RWPE2 (cell line): ENCODE data around the gene PPM1D.
"Not testable (repeated sequence)": the region's sequence is repeated elsewhere in the genome, so short reads cannot be mapped to it uniquely, and the experiment has no call there.

Source experiments
- ATAC-seq: fragments of 200-7000 bp; cut with Tn5 transposase; 3 replicates; pipeline ENCODE4 v1.9.1; 2021; ENCODE audit warnings: low read depth
- DNase-seq: peaks from one replicate; pipeline ENCODE4 v3.0.0-alpha.2; 2020; ENCODE audit warnings: low spot score
- H3K27ac ChIP-seq: fragments of 450-650 bp; 2 replicates; pipeline ENCODE4 v1.5.1; 2017; ENCODE audit warnings: mild to moderate bottlenecking; ENCODE audit not compliant: poor library complexity, severe bottlenecking
- H3K27me3 ChIP-seq: fragments of 250-450 bp; sonication (Bioruptor Pico); 2 replicates; pipeline ENCODE4 v1.5.1; 2021; ENCODE audit warnings: mild to moderate bottlenecking, moderate library complexity; ENCODE audit not compliant: insufficient read depth, poor library complexity, severe bottlenecking
- H3K36me3 ChIP-seq: fragments of 250-450 bp; sonication (Bioruptor Pico); 2 replicates; pipeline ENCODE4 v1.5.1; 2020; ENCODE audit warnings: low read depth, mild to moderate bottlenecking, moderate library complexity
- H3K4me1 ChIP-seq: fragments of 250-450 bp; sonication (Bioruptor Pico); 2 replicates; pipeline ENCODE4 v1.5.1; 2021; ENCODE audit warnings: mild to moderate bottlenecking, moderate library complexity; ENCODE audit not compliant: insufficient read depth, poor library complexity, severe bottlenecking
- H3K4me3 ChIP-seq: fragments of 250-450 bp; sonication (Bioruptor Pico); 2 replicates; pipeline ENCODE4 v1.5.1; 2021; ENCODE audit warnings: mild to moderate bottlenecking, moderate library complexity; ENCODE audit not compliant: severe bottlenecking
- H3K9me3 ChIP-seq: fragments of 250-450 bp; sonication (Bioruptor Pico); 2 replicates; pipeline ENCODE4 v1.5.1; 2021; ENCODE audit warnings: mild to moderate bottlenecking, moderate library complexity; ENCODE audit not compliant: severe bottlenecking
- TF ChIP-seq, protein P1 (sequence below): fragments of 450-650 bp; IDR thresholded peaks from one replicate; pipeline ENCODE4 v1.5.1; 2017; ENCODE audit warnings: mild to moderate bottlenecking, moderate library complexity; ENCODE audit not compliant: poor library complexity, severe bottlenecking

The PPM1D gene

DNA sequence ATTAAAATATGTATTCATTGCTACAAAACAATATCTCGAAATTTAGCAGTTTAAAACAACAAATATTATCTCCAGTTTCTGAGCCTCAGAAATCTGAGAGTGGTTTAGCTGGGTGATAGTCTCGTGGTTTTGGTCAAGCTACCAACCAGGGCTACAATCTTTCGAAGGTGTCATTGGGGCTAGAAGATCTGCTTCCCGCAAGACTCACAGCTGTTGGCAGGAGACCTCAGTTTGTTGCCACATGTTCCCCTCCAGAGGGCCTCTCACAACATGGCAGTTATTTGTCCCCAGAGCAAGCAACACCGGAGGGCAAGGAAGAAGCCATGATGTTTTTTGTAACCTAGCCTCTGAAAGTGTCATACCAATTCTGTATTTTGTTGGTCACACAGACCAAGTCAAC, 65.6 kb downstream of the PPM1D start:
- Histone ChIP-seq H3K4me1 (no peaks in the 10 kb centered on the region), H3K4me3 (no peak overlapping the region), H3K27ac (no peak overlapping the region), H3K9me3 (no peaks in the 10 kb centered on the region), H3K36me3 (peaks cover 12% of the 10 kb centered on the region; the same call in 1 of the 2 replicates), H3K27me3 (no peaks in the 10 kb centered on the region)
- ATAC-seq (no peak), DNase-seq (no peak)
- TF ChIP-seq, protein P1, sequence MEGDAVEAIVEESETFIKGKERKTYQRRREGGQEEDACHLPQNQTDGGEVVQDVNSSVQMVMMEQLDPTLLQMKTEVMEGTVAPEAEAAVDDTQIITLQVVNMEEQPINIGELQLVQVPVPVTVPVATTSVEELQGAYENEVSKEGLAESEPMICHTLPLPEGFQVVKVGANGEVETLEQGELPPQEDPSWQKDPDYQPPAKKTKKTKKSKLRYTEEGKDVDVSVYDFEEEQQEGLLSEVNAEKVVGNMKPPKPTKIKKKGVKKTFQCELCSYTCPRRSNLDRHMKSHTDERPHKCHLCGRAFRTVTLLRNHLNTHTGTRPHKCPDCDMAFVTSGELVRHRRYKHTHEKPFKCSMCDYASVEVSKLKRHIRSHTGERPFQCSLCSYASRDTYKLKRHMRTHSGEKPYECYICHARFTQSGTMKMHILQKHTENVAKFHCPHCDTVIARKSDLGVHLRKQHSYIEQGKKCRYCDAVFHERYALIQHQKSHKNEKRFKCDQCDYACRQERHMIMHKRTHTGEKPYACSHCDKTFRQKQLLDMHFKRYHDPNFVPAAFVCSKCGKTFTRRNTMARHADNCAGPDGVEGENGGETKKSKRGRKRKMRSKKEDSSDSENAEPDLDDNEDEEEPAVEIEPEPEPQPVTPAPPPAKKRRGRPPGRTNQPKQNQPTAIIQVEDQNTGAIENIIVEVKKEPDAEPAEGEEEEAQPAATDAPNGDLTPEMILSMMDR: no peak

DNA sequence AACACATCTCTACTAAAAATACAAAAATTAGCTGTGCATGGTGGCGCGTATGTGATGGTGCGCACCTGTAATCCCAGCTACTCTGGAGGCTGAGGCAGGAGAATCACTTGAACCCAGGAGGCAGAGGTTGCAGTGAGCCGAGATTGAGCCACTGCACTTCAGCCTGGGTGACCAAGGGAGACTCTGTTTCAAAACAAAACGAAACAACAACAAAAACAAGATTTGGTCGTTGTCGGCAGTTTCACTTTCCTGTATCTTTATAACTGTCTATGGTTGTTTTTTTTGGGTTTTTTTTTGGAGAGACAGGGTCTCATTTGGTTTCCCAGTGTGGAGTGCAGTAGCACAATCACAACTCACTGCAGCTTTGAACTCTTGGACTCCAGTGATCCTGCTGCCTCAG, 68.7 kb downstream of the PPM1D start:
- not testable (repeated sequence) for H3K4me1 ChIP-seq, H3K9me3 ChIP-seq, H3K27ac ChIP-seq, ATAC-seq, DNase-seq, H3K4me3 ChIP-seq, H3K36me3 ChIP-seq, H3K27me3 ChIP-seq

DNA sequence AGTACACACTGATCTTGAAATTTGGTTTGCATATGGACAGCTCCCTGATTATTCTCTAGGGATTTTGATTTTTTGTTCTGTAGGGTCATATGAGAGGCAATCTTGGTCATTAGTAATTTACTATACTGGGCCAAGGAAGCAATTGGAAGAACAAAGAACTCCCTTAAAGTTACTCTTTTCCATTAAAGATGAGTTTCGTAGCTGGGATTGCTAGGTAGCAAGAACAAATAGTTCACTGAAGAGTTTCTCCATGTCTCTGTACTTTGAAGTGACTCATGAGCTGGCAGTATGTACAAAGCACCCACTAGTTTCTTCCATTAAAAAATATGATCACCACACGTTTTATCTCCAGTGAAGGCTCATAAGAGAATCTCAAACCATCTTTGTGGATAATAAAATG, 71.5 kb downstream of the PPM1D start:
- Histone ChIP-seq H3K27ac (no peak overlapping the region), H3K4me3 (no peak overlapping the region), H3K4me1 (no peaks in the 10 kb centered on the region), H3K36me3 (no peaks in the 10 kb centered on the region), H3K27me3 (no peaks in the 10 kb centered on the region), H3K9me3 (no peaks in the 10 kb centered on the region)
- TF ChIP-seq, protein P1: no peak
- ATAC-seq (no peak), DNase-seq (no peak)

DNA sequence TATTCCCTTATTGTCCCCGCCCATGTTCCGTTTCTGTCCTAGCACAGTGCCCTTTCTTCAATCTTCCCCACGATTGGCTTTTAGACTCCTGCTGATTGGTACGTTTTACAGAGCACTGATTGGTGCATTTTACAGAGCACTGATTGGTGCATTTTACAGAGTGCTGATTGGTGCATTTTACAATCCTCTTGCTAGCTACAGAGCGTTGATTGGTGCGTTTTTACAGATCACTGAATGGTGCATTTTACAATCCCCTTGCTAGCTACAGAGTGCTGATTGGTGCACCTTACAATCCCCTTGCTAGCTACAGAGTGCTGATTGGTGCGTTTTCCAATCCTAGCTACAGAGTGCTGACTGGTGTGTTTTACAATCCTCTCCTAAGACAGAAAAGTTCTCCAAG, 74.6 kb downstream of the PPM1D start:
- not testable (repeated sequence) for H3K27me3 ChIP-seq, ATAC-seq, H3K4me3 ChIP-seq, H3K4me1 ChIP-seq, H3K36me3 ChIP-seq, DNase-seq, H3K27ac ChIP-seq, H3K9me3 ChIP-seq

DNA sequence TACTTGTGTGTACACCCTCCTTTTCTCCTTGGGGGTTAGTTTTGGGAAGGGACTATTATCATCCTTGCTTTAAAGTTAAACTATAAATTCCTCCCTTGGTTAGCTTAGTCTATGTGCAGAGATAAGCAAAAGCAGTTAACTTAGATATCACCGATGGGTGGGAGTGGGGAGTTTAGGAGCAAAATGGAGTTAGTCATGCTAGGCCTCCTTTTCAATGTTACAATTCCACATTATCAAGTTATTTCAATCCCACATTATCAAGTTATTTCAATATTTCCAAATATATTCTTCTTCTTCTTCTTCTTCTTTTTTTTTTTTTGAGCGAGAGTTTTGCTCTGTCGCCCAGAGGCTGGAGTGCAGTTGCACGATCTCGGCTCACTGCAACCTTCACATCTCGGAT, 76.0 kb downstream of the PPM1D start:
- TF ChIP-seq, protein P1: no peak
- Histone ChIP-seq H3K4me3 (no peak overlapping the region), H3K4me1 (no peaks in the 10 kb centered on the region), H3K36me3 (no peaks in the 10 kb centered on the region), H3K9me3 (no peaks in the 10 kb centered on the region), H3K27ac (no peak overlapping the region), H3K27me3 (no peaks in the 10 kb centered on the region)
- no peak for ATAC-seq
- DNase-seq: no peak

DNA sequence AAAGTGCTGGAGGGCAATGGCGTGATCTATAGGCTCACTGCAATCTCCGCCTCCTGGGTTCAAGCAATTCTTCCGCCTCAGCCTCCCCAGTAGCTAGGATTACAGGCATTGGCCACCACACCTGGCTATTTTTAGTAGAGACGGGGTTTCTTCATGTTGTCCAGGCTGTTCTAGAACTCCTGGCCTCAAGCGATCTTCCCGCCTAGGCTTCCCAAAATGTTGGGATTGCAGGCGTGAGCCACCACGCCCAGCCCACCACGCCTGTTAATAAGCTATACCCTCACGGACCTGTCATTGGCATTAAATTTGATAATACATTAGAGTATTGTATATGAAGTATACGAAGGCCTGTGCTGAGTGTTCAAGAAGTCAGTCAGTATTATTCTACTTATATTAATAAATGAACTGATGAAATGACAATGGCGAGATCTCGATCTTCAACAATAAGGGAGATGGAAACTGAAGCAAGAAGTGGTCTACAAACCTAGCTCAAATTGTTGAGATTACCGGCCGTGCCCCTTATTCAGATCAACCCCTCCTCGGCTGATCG, 76.8 kb downstream of the PPM1D start:
- no peak for ATAC-seq
- Histone ChIP-seq H3K9me3 (no peaks in the 10 kb centered on the region), H3K4me1 (no peaks in the 10 kb centered on the region), H3K36me3 (no peaks in the 10 kb centered on the region), H3K4me3 (peak overlapping the region; percentile 51), H3K27me3 (no peaks in the 10 kb centered on the region), H3K27ac (no peak overlapping the region)
- TF ChIP-seq, protein P1: no peak
- no peak for DNase-seq
